Lower lobe of right lung (tissue), 2 donors: ENCODE data around the gene NYNRIN. TPM values are rescaled to one million over a fixed set of nuclear protein-coding genes. Genes with fewer than 3 reads are reported as not detected.
"Not testable (repeated sequence)": the region's sequence is repeated elsewhere in the genome, so short reads cannot be mapped to it uniquely, and the experiment has no call there.

Experiments
- ATAC-seq, 2 donors: fragments of 200-7000 bp; cut with Tn5 transposase; one replicate each; pipeline ENCODE4 v1.9.1; 2020 to 2022; ENCODE audit warnings: mild to moderate bottlenecking in 2 of 2, moderate library complexity in 2 of 2
- DNase-seq: peaks from one replicate; pipeline ENCODE4 v3.0.0-alpha.2; 2020
- H3K27ac ChIP-seq: fragments of 200-600 bp; one replicate; pipeline ENCODE4 v1.8.0; 2022
- H3K27me3 ChIP-seq: fragments of 200-600 bp; one replicate; pipeline ENCODE4 v1.8.0; 2022; ENCODE audit warnings: low read depth
- H3K36me3 ChIP-seq: fragments of 200-600 bp; one replicate; pipeline ENCODE4 v1.8.0; 2022; ENCODE audit warnings: mild to moderate bottlenecking
- H3K4me1 ChIP-seq: fragments of 200-600 bp; one replicate; pipeline ENCODE4 v1.8.0; 2022
- H3K4me3 ChIP-seq: fragments of 200-600 bp; one replicate; pipeline ENCODE4 v1.8.0; 2022; ENCODE audit warnings: mild to moderate bottlenecking
- H3K9me3 ChIP-seq: fragments of 200-600 bp; one replicate; pipeline ENCODE4 v1.8.0; 2022
- intact Hi-C: fragments of 100-400 bp; cut with DNase I; formaldehyde crosslinking; loops from one replicate; pipeline ENCODE4 v1.11.0; 2022
- total RNA-seq: library from RNA; stranded (reverse); fragmentation: NEBNext Ultra II Directional; extraction: Animal tissue kit (Norgen Biotek cat#: 25700); gene quantifications from one replicate; pipeline ENCODE4 v1.2.1, GENCODE V29; 2021
- TF ChIP-seq, protein P1 (sequence below): fragments of 200-600 bp; IDR thresholded peaks from one replicate; pipeline ENCODE4 v1.8.0; 2022; ENCODE audit warnings: antibody characterized with exemption, mild to moderate bottlenecking
- donor health status: DM: no; HTN: yes; CAD: no; lungs with severe emphysema.

NYNRIN gene
- total RNA-seq, 1 donor from 2014 or later: 17.9 TPM

DNA sequence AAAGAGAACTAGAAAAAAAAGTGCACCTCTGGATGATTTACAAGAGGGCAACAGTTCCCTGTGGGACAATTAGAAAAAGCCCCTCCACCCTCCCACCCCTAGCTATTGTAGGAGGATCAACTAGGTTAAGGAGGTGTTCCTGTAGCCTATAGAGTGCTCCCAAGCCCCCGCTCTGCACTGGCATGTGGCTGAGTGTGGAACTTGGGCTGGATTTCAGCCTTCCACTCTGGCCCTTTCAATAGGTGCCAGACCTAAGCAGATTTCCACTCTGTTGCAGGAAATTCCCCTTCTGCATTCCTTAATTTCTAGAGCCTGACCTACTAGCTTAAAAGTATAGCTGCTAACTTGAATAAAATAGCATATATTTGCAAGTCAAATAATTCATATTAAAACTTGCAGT is 28.1 kb upstream of the NYNRIN start:
- Histone ChIP-seq H3K36me3 (peaks cover 6% of the 10 kb centered on the region), H3K9me3 (no peaks in the 10 kb centered on the region), H3K4me1 (peaks cover 21% of the 10 kb centered on the region), H3K27ac (no peak overlapping the region), H3K27me3 (peaks cover 17% of the 10 kb centered on the region), H3K4me3 (no peak overlapping the region)
- DNase-seq (no peak), ATAC-seq (no peak)
- intact Hi-C loops: no loop called here
- TF ChIP-seq, protein P1, sequence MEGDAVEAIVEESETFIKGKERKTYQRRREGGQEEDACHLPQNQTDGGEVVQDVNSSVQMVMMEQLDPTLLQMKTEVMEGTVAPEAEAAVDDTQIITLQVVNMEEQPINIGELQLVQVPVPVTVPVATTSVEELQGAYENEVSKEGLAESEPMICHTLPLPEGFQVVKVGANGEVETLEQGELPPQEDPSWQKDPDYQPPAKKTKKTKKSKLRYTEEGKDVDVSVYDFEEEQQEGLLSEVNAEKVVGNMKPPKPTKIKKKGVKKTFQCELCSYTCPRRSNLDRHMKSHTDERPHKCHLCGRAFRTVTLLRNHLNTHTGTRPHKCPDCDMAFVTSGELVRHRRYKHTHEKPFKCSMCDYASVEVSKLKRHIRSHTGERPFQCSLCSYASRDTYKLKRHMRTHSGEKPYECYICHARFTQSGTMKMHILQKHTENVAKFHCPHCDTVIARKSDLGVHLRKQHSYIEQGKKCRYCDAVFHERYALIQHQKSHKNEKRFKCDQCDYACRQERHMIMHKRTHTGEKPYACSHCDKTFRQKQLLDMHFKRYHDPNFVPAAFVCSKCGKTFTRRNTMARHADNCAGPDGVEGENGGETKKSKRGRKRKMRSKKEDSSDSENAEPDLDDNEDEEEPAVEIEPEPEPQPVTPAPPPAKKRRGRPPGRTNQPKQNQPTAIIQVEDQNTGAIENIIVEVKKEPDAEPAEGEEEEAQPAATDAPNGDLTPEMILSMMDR: no peak

DNA sequence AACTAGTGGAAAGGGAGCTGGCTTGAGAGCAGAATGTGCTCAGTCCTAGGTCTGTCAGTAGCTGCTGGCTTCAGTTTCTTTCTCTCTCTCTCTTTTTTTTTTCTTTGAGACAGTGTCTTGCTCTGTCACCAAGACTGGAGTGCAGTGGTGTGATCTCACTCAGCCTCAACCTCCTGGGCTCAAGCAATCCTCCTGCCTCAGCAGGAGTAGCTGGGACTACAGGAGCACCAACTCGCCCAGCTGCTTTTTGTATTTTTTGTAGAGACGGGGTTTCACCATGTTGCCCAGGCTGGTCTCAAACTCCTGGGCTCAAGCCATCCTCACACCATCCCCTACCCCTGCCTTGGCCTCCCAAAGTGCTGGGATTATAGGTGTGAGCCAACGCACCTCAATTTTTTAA is 27.2 kb upstream of the NYNRIN start:
- intact Hi-C loops, H3K4me3 ChIP-seq, DNase-seq, H3K27ac ChIP-seq, H3K36me3 ChIP-seq, H3K9me3 ChIP-seq, ATAC-seq: not testable (repeated sequence)
- H3K4me1 ChIP-seq: peaks cover 15% of the 10 kb centered on the region
- H3K27me3 ChIP-seq: peaks cover 11% of the 10 kb centered on the region

DNA sequence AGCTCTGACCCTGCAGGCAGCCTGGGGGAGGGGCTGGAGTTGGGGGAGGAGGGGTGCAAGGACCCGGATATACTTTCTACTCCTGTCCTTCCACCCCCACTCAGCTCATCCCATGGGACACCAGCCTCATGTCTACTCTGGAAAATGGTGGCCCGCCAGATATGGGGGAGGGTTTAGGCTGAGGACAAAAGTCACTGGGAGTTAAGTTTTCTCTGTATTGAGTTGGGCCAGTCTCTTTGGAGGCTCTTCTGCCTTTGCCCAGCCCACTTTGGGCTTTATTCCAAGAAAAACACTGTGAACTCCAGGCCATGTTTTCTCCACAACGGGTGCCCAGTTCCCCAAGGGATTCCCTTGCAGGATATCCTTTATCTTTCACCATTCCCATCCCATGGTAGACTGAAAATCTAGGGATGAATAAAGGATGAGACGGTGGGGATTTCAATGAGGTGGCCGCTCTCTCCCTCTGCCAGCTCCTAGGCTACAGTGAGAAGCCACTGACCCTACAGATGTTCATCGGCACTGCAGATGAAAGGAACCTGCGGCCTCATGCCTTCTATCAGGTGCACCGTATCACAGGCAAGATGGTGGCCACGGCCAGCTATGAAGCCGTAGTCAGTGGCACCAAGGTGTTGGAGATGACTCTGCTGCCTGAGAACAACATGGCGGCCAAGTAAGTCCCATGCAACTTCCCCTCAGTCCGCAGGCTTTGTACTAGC is 25.9 kb upstream of the NYNRIN start:
- ATAC-seq: no peak

DNA sequence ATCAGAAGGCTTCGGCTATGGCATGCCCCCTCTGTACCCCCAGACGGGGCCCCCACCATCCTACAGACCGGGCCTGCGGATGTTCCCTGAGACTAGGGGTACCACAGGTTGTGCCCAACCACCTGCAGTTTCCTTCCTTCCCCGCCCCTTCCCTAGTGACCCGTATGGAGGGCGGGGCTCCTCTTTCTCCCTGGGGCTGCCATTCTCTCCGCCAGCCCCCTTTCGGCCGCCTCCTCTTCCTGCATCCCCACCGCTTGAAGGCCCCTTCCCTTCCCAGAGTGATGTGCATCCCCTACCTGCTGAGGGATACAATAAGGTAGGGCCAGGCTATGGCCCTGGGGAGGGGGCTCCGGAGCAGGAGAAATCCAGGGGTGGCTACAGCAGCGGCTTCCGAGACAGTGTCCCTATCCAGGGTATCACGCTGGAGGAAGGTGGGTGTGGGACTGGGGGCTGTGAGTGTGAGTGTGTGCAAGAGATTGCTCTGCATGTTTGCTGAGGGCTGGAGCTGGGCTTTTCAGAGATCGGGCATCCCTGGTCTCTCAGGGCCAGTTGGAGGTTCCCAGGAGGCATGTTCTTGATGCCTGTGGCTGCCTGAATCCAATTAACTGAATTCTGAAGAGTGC is 22.2 kb upstream of the NYNRIN start:
- intact Hi-C loops: no loop called here
- Histone ChIP-seq H3K4me1 (no peaks in the 10 kb centered on the region), H3K4me3 (no peak overlapping the region), H3K9me3 (no peaks in the 10 kb centered on the region), H3K27me3 (no peaks in the 10 kb centered on the region), H3K27ac (no peak overlapping the region), H3K36me3 (peaks cover 6% of the 10 kb centered on the region)
- ATAC-seq: no peak
- TF ChIP-seq, protein P1: no peak
- no peak for DNase-seq

More for the DNA sequence above, 25.9 kb upstream of the NYNRIN start:
- TF ChIP-seq, protein P1: no peak
- Histone ChIP-seq H3K27ac (no peak overlapping the region), H3K4me3 (no peak overlapping the region), H3K27me3 (peaks cover 3% of the 10 kb centered on the region), H3K4me1 (peaks cover 6% of the 10 kb centered on the region), H3K36me3 (peaks cover 6% of the 10 kb centered on the region), H3K9me3 (no peaks in the 10 kb centered on the region)
- DNase-seq: no peak
- intact Hi-C loops: no loop called here

DNA sequence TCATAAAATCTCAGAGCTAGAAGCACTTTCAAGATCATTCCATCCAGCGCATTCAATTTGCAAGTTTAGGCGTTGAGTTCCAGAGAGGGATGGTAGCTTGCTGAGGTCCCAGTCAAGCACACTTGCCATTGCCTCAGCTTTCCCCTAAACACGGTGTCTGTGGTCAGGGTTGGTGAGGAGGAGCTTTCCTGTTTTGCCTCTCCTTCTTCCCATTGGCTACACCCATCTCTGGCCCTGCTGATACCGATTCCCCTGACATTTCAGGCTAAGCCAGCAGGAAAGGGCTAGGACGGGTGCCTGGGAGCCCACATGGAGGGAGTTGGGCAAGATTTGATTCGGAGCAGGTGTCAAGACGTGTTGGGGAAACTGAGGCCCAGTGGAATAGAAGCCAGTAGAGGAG is 21.7 kb upstream of the NYNRIN start:
- H3K27ac ChIP-seq: no peak overlapping the region
- H3K27me3 ChIP-seq: no peaks in the 10 kb centered on the region
- ATAC-seq (no peak), DNase-seq (no peak)
- intact Hi-C loops: no loop called here
- H3K9me3 ChIP-seq: no peaks in the 10 kb centered on the region
- no peaks in the 10 kb centered on the region for H3K4me1 ChIP-seq
- TF ChIP-seq, protein P1: no peak
- peaks cover 6% of the 10 kb centered on the region for H3K36me3 ChIP-seq
- H3K4me3 ChIP-seq: no peak overlapping the region

DNA sequence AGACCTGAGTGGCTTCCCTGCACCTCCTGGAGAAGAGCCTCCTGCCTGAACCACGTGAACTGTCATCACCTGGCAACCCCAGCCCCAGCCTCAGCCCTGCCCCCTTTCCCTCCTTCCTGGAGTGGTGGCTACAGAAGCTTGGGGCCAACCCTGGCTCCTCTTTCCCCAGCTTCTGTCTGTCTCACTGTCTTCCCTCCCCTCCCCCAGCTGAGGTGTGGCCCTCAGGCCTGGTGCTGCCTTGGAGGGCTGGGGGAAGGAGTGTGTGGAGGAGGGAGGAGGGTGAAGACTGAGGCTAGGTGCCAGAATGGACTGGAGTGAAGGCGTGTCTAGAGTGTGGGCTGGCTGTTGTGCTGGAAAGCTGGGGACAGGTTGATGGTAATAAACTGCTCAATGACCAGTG is 21.1 kb upstream of the NYNRIN start:
- ATAC-seq (peak; percentile 33 to 57), DNase-seq (no peak)
- H3K27me3 ChIP-seq: no peaks in the 10 kb centered on the region
- H3K4me3 ChIP-seq: no peak overlapping the region
- TF ChIP-seq, protein P1: no peak
- H3K4me1 ChIP-seq: no peaks in the 10 kb centered on the region
- peaks cover 6% of the 10 kb centered on the region for H3K36me3 ChIP-seq
- no peaks in the 10 kb centered on the region for H3K9me3 ChIP-seq
- intact Hi-C loops: no loop called here
- no peak overlapping the region for H3K27ac ChIP-seq
